Stimulated activated CD4-positive, alpha-beta T cell treated with anti-CD3 and anti-CD28 coated beads, Interleukin-4, amount 100 ng/mL, for 4 hours (primary cell): Measurements from ENCODE around the gene HS3ST4.
"Not testable (repeated sequence)": the region's sequence is repeated elsewhere in the genome, so short reads cannot be mapped to it uniquely, and the experiment has no call there.

Source experiments
- DNase-seq, 2 experiments: peaks; one replicate each; pipeline ENCODE4 v3.0.0-alpha.2; 2020

HS3ST4 gene

DNA sequence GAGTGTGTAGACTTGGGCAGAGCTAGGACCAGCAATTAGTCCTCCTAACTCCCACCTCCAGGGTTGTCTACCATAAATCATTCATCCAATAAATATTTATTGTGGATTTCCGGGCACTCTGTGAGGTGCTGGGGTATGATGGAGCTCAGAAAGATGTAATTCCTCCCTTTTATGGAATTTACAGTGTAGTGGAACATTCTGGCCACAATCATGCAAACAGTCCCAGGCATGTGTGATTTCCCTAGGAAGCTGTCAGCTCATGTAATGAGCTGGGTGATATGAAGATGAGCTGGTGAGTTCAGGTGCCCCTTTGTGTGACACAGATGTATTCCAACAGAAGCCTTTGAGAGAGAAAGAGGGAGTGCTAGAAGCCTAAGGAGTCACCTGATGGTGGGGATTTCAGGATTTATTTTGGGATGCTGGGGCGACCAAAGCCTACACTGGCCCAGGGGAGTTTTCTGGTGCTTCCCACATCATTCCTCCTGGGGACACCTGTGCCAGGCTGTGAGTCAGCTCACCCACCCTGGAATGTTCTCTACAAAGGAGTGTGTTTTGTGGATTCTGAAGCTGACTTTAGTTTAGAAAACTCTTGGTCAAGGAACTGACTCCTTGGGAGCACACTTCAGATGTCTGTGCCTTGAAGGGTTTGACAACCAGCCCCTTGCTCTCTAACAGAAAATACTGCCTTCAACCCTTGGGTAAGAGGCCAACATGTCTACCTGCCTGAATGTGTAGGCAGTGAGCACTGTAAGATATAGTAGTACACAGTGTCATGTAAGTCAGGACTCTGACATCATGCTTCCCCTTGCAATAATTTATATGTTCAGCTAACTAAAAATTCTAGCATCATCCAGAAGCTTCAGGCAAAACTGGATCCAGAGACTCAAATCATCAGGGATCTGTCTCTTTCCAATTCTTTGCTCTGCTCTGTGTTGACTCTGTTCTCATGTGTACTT, 42.9 kb downstream of the HS3ST4 start:
- no peak for DNase-seq

DNA sequence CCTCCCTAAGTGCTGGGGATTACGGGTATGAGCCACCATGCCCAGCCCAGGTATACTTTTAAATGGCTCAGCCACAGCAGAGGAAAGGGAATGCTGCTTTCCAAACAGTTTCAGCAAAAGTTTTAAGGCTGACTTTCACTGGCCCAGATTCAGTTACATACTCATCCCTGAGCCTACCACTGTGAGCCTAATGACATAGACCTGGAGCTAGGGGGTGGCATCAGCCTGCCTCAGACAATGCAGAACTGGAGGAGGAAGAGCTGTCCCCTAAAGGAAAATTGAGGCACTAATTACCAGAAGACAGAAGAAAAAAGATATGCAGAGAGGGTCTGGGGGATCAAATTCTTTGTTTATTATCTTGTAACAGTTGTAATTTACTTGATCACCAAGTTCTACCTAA, 43.9 kb downstream of the HS3ST4 start:
- DNase-seq, result no peak

DNA sequence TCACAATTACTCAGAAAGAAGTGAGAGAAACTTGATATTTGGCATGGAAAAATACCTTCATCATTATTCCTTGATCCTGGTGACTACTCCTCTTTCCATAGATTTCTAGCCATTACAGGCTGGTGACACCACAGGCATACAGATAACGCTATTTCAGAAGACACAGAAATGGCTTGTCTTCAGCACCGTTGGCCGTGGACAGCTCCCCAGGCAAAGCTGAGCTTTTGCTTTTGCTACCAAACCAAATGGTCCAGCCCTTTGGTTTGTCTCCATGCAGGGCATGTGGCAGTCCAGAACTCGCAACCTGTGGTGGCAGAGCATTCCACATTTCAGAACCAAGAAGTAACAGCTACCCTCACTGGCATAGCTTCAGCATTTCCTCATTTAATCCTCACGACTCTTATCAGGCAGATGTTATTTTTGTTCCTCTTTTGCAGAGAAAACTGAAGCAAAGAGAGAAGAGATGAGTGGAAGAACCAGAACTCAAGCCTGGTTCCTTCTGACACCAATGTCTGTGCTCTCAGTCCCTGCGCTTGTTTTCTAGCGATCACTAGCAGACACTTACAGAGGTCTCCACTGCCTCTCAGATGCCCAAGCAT, 55.5 kb downstream of the HS3ST4 start:
- DNase-seq, result no peak

DNA sequence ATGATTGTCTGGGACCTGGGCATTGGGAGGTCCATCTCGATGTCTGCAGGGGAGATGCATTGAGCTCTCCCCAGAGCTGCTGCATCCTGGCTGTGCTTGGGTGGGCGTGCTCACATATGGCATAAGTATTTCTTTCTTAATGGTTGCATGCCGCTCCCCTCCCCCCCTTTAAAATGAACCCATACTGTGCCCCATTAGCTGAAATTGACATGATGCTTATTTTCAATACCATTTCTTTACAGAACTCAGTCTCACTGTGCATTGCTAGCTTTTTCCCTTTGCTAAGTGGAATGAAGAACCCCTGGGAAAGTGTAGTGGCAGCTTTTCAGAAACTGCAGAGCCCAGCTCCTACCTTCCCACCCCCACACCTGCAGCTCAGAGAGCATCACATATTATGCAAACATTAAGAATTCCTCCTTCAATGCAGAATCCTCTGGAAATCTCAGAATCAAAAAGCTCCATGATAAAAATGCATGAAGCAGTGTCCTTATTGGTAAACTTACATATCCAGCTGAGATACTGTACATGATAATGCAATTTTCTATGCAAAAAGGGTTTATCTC, 56.4 kb downstream of the HS3ST4 start:
- no peak for DNase-seq

DNA sequence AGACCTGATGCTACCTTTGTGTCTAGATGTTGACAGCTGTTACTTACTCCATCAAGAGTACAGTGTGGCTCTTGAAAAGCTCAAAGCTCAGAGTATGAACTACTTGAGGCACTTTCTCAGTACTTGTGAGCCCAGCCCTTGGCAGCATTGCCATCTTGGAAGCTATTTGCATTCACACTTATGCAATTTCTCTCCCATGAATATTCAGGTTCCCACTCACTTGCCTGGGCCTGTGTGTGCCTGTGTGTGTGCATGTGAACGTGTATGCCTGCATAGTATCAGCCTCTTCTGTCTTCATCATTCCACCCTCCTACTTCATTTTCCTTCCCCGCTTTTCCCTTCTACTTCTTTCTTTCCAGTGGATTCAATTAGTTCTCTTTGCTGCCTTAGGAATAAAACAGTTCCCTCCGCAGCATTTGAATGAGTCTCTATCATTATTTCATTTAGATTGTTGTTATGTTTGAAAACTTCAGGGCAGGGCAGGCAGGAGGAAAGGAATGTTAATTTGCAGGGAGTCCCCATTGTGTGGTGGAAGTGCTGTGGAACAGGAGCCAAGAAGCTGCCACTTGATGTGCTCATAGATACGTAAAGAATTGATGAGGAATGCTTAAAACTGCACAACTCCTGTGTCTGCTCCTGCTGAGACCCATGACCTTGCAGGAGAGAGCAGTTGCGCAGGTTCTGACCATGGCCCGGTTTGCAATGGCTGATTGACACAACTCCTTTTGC, 58.9 kb downstream of the HS3ST4 start:
- DNase-seq, result no peak

DNA sequence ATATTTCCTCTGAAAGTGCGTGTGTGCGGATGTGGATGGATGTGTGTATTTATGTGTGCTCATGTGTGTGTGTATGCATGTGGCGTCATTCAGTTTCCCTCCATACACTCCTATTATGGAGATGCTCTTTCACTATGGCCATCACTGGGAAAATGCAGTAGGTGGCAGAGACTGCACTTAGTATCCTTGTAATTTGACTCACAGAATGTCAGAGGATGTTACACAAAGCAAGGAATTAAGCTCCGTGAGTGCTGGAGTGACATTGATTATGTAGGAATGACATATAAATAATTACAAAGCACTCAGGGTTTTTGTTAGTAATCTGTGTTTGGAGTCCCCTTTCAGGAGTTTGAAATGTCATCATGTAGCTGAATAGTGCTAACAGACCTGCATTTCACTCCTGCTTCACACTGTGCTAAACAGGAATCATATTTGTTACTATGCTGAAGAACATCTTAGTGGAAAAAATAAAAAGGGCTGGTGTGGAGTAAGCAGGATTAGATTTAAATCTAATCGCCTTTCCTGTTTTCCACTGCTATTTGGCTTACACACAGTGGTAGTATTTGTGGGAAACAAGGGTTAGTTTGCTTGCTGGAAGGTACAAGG, 59.6 kb downstream of the HS3ST4 start:
- DNase-seq, result no peak

DNA sequence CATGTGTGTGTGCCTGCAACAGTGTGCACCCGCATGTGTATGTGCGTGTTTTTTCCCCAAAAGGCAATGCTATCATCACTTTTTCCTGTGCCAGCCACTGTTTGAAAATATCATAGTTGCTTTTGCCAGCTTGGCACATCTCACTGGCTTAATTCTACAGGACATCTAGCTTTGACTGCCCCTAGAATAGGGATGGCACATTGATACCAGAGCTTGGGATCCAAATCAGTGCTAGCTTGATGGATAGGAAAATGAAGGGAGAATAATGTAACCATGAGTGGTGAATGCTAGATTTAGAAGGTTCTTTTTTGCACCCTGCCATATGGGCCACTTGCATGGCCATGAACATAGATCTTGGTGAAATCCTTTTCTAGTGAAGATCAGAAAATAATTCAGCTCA, 72.7 kb downstream of the HS3ST4 start:
- no peak for DNase-seq

DNA sequence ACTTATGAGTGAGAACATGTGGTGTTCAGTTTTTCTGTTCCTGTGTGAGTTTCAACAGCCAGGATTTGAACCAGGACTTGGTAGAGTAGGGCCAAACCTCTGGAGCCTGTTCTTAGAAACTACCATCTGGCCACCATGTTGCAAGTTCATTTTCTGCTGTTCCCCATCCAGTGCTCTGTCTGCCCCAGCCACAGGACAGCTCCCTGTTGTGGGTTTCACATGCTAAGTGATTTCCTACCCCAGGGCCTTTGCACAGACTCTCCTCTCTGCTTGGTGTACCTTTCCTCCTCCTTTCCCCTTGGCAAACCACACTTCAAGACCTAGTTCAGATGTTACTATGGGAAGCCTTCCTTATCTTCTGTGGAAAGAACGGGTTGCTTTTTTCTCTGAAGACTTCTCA, 79.5 kb downstream of the HS3ST4 start:
- DNase-seq, result no peak

DNA sequence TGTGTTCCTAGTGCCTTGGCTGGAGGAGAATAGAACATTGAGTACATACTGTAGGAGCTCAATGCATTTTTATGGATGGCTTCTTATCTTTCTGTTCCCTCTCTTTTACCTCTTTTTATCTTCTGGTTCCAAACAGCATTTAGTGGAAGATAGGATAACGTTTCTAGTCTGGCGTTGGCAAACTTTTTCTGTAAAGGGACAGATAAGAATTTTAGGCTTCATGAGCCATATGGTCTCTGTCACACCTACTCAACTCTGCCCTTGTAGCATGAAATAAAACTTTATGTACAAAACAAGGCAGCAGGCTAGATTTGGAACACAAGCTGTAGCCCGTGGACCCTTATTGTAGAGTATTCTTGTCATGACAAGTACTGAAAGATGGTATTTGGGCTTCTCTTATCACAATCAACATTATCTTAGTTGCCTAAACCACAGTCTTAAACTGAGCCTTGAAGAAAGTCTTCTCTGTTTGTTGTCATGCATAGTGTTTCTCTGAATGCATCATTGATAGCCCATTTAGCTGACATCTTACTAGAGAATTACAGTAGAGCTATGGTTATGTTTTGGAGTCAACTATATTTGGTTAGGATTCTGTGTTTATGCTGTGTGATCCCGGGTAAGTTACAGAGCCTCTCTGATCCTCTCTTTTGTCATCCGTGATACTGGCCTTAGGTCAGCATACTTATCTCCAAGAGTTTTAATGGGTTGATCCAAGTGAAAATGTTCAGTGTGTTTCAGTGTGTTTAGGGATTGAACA, 80.2 kb downstream of the HS3ST4 start:
- DNase-seq, result no peak

DNA sequence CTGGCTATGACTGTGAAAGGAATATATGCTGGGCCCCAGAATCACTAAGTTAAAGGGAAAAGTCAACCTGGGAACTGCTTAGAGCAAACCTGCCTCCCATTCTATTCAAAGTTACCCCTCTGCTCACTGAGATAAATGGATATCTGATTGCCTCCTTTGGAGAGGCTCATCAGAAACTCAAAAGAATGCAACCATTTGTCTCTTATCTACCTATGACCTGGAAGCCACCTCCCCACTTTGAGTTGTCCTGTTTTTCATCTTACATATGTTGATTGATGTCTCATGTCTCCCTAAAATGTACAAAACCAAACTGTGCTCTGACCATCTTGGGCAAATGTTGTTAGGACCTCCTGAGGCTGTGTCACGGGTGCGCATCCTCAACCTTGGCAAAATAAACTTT, 84.5 kb downstream of the HS3ST4 start:
- DNase-seq, result not testable (repeated sequence)

DNA sequence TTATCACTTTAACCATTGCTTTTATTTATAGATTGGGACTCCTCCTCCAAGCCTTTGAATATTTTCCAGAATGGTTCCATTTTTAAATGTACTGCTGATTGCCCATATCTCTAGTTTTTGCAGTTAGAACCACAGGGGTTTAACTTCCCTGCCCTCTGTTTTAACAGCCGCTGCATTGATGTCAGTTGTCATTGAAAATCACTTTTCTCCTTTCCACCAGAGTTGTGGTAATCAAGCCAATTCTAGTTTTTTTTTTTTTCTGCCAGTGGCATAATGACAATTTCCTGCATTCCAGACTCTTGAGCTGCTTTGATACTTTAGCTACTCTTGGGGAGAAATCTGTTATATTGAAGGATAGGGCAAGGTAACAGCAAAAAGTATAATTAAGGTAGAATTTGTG, 91.5 kb downstream of the HS3ST4 start:
- no peak for DNase-seq

DNA sequence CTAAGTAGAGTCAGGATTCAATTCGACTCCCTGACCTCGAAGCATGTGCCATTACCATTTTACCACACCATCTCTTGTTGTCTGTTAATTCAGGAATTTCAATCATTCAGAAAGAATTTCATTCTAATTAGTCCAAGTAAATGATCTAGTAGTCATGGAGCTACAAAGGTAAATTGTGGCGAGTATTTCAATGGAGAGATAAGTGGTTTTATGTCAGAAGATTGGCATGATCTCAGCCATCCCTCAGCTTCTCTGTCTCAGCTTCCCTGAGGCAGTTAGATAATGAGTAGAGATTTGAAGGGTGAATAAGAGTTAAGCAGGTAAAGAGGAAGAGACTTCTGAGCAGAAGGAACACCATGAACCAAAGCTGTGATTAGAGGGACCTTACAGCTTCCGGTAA, 93.6 kb downstream of the HS3ST4 start:
- no peak for DNase-seq

DNA sequence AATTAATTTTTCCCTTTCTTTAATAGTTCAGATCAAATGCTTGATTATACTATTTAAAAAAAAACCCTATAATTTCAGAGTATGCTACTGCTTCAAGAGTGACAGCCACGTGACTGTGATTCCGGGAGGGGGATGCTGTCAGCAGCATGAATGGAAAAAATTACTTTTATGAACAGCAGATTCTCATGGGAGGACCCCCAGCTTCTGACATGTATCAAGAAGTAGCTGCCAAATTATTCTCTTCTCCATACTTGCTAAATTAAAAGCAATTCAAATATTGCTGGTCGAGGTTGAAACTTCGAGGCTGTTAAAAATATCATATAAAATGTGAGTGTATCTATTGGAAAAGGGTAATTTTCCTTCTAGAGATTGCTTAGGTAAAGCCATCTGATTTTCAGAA, 95.0 kb downstream of the HS3ST4 start:
- no peak for DNase-seq

DNA sequence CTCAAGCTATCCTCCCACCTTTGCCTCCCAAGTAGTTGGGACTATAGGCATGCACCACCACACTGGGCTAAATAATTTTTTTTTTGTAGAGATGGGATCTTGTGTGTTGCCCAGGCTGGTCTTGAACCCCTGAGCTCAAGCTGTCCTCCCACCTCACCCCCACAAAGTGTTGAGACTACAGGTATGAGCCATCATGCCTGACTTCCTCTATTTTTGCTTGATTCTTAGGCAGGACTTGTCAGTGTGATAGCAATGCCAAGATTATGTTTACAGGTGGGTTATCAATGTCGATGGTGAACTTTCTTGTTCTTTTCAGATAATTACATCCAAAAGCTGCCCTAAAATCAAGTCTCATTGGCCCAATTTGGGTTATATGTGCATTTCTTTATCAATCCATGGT, 96.9 kb downstream of the HS3ST4 start:
- DNase-seq, result no peak

DNA sequence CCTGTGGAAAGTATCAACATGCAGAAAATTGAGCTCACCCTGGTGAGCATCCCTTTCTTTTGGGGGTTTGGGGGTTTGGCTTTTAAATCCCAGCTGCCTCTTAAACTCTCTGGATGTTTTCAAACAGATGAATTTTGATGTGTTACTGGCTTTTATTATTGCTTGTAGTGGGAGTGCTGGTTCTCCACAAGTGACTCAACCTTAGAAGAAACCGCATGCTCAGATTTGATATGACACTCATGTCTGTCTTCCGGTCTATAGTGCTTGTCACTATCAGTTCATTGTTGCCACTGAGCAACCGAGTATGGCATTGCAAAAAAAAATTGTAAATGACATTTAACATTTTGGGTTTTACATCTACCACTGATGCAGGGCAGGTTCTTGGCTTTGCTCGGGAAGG, 104.5 kb downstream of the HS3ST4 start:
- DNase-seq, result no peak

DNA sequence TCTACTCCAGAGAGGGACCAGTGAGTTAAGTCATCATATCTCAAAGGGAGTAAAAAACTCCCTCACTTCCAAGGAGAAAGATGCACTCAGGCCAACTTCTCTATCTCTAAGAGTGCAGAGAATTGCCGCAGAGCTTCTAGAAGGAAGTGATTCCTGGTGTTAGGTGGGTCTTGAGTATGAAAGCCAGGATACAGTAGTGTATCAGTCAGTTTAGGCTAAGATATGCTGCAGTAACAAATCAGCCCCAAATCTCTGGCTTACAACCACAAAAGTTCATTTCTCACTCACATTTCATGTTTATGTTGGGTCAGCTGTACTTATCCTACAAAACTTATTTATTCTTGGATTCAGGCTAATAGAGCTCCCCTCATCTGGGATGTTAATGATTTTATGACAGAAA, 106.3 kb downstream of the HS3ST4 start:
- no peak for DNase-seq

DNA sequence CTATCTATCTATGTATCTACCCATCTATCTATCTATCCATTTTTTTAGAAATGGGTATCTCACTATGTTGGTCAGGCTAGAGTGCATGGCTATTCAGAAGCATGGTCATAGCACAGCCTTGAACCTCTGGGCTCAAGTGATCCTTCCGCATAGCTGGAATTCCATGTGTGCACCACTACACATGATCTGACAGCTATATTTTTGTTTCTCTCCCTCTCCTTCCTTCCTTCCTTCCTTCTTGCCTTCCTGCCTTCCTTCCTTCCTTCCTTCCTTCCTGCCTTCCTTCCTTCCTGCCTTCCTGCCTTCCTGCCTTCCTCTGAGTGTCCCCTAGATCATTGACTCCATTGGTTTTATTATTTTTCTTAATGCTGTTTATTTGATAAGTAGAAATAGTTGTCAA, 108.1 kb downstream of the HS3ST4 start:
- DNase-seq, result no peak

DNA sequence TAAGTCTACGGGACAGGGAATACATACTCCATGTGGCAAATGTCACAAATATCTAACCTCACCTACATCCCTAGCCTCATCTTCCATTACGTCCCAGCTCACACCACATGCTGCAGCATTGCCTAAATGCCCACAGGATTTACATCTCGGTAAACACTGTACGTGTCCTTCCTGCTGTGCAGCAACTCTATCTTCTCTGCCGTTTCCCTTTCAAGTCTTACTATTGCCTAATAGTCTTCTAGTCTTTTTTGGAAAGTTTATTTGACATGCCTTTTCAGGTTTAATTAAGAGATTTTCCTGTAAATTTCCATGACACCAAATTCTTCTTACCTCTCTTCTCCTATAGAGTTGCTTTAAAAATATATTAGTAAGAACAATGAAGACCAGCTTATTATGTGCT, 120.5 kb downstream of the HS3ST4 start:
- DNase-seq, result no peak

DNA sequence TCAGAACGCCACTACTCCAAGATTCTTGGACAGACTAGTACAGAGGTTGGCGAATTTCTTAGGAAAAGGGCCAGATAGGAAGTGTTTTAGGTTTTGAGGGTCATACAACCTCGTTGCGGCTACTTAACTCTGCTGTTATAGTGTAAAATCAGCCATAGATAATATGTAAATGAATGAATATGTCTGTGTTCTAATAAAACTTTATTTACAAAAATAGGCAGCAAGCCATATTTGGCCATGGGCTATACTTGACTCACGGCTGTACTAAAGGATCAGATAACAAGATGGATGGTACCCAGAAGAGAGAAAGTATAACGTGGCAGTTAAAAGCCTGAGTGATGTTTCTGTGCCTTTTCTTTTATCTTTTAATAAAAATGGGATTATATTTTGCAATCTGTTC, 125.5 kb downstream of the HS3ST4 start:
- DNase-seq, result no peak

DNA sequence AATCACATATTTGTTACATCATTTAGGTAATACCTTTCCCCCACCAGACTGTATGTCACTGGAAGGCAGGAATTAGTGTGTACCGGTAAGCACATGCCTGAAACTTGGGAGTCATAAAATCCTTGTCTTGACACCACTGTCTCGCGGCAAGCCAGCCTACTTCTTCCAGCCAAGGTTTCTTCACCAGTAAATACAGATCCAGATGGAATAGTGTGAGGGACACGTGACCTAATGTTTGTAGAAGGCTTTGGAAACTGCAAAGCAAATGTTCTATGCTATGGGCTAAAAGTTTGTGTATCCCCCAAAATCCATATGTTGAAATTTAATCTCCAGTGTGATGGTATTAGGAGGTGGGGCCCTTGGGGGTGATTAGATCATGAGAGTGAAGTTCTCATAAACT, 126.1 kb downstream of the HS3ST4 start:
- DNase-seq, result no peak

DNA sequence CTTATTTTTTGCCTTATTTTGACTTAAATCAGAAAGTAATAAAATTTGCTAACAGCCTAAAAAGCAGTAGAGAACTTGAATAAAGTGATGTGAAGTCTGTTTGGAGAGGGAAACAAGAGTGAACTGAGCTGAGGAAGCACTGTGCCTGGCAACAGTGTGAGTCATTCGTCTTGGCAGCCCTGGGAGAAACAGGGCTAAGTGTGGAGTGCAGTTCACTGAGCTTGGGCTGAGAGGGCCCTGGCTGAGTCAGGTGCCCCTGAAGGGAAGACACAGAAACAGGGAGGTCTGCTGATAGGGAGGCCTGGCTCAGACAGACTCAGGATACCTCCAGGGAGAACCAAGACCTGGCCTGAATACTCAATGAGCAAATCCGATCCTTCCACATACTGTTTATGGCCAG, 132.1 kb downstream of the HS3ST4 start:
- DNase-seq, result no peak

DNA sequence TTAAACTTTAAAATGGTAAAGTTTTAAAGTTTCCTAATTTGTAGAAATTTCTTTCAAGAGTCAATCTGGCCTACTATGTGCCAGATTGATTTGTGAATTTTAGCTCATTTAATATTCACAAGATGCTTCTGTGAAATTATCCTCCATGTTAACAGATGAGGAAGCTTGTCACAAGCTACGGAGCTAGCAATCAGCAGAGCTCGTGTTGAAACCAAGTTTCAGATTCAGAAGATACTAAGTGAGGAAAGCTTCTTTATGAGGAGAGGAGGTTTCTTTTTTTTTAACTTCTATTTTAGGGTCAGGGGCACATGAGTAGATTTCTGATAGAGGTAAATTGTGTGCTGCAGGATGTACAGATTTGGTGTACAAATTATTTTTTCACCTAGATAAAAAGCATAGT, 135.9 kb downstream of the HS3ST4 start:
- no peak for DNase-seq
